GM19240 (cell line): Measurements from ENCODE around the gene PLSCR1.
"Not testable (repeated sequence)": the region's sequence is repeated elsewhere in the genome, so short reads cannot be mapped to it uniquely, and the experiment has no call there.

Experiments used
- DNase-seq: peaks from one replicate; pipeline ENCODE4 v3.0.0; 2011; ENCODE audit warnings: low spot score; ENCODE audit not compliant: insufficient read length

The PLSCR1 gene

GRCh38 chr3:146476094-146476740 lies 68.2 kb downstream of the PLSCR1 start:
- DNase-seq, result no peak

- DNase-seq, result not testable (repeated sequence)
Measured at GRCh38 chr3:146474976-146475375, 69.4 kb downstream of the PLSCR1 start.

GRCh38 chr3:146473726-146474125 lies 70.7 kb downstream of the PLSCR1 start:
- no peak for DNase-seq

- no peak for DNase-seq
Measured at GRCh38 chr3:146472611-146473010, 71.8 kb downstream of the PLSCR1 start.

GRCh38 chr3:146471012-146471411 lies 73.4 kb downstream of the PLSCR1 start:
- DNase-seq, result no peak

- DNase-seq, result no peak
Measured at GRCh38 chr3:146470425-146470990, 73.9 kb downstream of the PLSCR1 start.

GRCh38 chr3:146469150-146470017 lies 75.0 kb downstream of the PLSCR1 start, which contains the start of gene PLSCR2:
TSS of gene PLSCR2 (minus strand) at chr3:146469561. CDS start at chr3:146459904, 9,657 bp downstream.
- DNase-seq, result peak; percentile 56

GRCh38 chr3:146468671-146469149 lies 75.7 kb downstream of the PLSCR1 start:
- DNase-seq, result no peak

- DNase-seq, result no peak
Measured at GRCh38 chr3:146468234-146468633, 76.2 kb downstream of the PLSCR1 start.

GRCh38 chr3:146466604-146467003 lies 77.8 kb downstream of the PLSCR1 start:
- no peak for DNase-seq

- no peak for DNase-seq
Measured at GRCh38 chr3:146465693-146466465, 78.5 kb downstream of the PLSCR1 start.
